ENCODE data around the gene MOB3A.

MOB3A gene

DNA sequence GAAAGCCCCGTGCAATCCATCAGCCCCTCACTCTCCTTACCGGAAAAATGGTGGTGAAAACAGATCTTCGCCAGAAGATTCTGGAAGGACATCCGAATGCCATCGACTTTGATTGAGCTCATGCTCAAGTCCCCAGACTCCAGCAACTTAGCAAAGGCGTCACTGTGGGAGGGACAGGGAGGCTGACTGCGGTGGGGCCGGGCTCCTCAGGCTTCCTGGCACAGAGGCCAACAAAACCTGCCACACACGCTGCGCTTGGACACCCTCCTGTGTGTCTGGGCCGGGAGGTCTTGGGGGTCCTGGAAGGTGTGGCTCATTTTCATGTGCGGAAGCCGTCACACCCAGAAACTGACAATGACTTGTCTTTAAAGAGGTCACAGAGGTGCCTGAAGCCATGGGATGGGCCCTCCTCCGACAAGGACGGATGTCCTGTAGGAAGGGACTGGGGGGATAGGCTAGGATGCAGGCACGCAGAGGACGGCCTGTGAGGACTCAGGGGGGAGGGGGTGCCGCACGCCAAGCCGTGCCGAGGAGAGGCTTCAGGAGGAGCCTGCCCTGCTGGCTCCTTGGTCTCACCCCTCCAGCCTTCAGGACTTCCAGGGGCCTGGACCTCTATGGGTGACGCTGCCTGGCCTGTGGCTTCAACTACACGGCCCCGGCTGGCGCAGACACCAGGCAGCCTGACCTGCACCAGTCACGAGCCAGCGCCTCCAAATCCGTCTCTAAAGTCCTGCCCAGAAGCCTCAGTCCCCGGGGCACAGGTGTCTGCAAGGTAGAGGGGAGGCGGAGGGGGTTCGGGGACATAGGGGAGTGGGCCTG is 13.1 kb upstream of the MOB3A start:
- Histone ChIP-seq H3K4me2 (ENCODE audit: low read length) (no peak overlapping the region), H3K9me3 (ENCODE audit: insufficient read depth, low read length) (no peaks in the 10 kb centered on the region), H4K20me1 (ENCODE audit: insufficient read depth, low read length) (no peaks in the 10 kb centered on the region; the same call in 1 of the 2 replicates), H3K36me3 (replicated peaks; ENCODE audit: low read depth, low read length) (peaks cover 82% of the 10 kb centered on the region), H2AFZ (ENCODE audit: low read depth, low read length) (no peak overlapping the region), H3K4me1 (ENCODE audit: low read length) (no peaks in the 10 kb centered on the region), H3K79me2 (ENCODE audit: low read length) (peaks cover 10% of the 10 kb centered on the region), H3K9ac (ENCODE audit: low read length) (no peak overlapping the region), H3K27me3 (ENCODE audit: low read depth, low read length) (no peaks in the 10 kb centered on the region), H3K27ac (ENCODE audit: low read length) (no peak overlapping the region), H3K4me3 (ENCODE audit: low read length) (no peak overlapping the region)
- TF ChIP-seq, protein P1, sequence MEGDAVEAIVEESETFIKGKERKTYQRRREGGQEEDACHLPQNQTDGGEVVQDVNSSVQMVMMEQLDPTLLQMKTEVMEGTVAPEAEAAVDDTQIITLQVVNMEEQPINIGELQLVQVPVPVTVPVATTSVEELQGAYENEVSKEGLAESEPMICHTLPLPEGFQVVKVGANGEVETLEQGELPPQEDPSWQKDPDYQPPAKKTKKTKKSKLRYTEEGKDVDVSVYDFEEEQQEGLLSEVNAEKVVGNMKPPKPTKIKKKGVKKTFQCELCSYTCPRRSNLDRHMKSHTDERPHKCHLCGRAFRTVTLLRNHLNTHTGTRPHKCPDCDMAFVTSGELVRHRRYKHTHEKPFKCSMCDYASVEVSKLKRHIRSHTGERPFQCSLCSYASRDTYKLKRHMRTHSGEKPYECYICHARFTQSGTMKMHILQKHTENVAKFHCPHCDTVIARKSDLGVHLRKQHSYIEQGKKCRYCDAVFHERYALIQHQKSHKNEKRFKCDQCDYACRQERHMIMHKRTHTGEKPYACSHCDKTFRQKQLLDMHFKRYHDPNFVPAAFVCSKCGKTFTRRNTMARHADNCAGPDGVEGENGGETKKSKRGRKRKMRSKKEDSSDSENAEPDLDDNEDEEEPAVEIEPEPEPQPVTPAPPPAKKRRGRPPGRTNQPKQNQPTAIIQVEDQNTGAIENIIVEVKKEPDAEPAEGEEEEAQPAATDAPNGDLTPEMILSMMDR (IDR thresholded peaks at IDR 0.05; ENCODE audit: low read depth, low read length) = no peak
- no peak for TF ChIP-seq EZH2phosphoT487 (IDR thresholded peaks at IDR 0.05; ENCODE audit: low read depth)

DNA sequence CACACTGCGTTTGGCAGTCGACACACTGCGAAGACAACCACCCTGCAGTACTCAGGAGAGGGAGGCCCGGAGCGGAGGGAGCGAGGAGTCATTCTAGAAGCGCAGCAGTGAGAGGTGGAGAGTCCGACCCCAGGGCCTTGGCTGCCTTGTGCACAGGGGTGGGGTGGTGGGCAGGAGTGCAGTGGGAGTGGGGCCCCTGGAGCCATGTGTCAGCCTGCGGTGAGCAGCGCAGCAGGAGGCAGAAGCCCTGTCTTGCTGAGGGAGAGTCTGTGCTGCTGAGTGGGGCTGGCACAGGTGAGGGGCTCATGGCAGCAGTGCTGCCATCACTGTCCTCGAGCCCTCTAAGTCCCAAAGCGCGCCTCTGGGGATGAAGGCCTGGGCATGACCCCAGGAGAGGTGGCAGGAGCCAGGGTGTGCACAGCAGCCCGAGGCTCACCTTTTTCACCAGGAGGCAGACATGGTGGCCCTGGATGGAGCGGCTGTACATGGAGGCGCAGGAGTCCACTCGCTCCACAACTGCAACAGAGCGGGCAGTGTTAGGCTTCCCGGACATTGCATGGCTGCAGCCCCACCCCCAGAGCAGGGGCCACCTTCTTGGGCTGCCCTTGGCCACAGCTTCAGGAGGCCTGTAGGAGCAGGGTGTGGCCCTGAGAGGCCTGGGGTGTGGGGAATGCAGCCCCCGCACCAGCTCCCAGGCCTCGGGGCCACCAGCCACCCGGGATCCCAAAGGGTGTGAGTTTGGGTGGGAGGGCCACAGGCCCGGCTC is 12.3 kb upstream of the MOB3A start:
- TF ChIP-seq, protein P1 (IDR thresholded peaks at IDR 0.05; ENCODE audit: low read depth, low read length) = no peak
- TF ChIP-seq EZH2phosphoT487 (IDR thresholded peaks at IDR 0.05; ENCODE audit: low read depth) = no peak
- Histone ChIP-seq H3K27ac (ENCODE audit: low read length) (no peak overlapping the region), H3K4me2 (ENCODE audit: low read length) (no peak overlapping the region), H3K9me3 (ENCODE audit: insufficient read depth, low read length) (no peaks in the 10 kb centered on the region), H4K20me1 (ENCODE audit: insufficient read depth, low read length) (peaks cover 8% of the 10 kb centered on the region), H3K4me3 (ENCODE audit: low read length) (no peak overlapping the region), H3K4me1 (ENCODE audit: low read length) (no peaks in the 10 kb centered on the region), H2AFZ (ENCODE audit: low read depth, low read length) (no peak overlapping the region), H3K9ac (ENCODE audit: low read length) (no peak overlapping the region), H3K27me3 (ENCODE audit: low read depth, low read length) (no peaks in the 10 kb centered on the region), H3K79me2 (ENCODE audit: low read length) (peaks cover 18% of the 10 kb centered on the region), H3K36me3 (replicated peaks; ENCODE audit: low read depth, low read length) (peaks cover 82% of the 10 kb centered on the region)

DNA sequence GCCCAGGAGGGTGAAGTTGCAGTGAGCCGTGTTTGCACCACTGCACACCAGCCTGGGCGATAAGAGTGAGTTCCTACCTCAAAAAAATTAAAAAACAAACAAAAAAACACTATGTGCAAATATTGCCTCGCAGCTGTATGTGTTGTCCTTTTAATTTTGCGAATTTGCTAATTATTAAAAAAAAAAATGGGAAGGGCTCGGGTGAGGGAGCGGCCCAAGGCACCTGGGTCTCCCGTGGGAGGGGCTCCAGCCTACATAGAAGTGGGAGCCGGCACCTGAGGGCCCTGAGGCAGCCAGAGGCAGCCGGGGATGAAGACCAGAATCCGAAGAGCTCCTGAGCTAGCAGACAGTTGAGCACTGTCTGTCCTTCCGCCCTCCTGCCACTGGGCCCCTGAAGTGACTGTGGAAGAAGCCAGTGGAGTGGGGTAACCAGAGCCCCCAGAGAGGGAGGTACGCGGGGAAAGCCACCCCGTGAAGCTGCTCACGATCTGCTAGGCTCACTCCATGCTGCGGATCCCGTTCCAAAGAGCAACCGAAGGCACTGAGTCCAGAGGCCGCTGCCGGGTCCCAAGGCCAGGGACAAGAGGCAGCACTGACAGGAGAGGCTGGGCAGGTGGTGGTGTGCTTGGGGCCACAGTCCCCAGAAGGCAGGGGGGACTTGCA is 7.0 kb upstream of the MOB3A start:
- no peak overlapping the region for H3K27ac ChIP-seq (ENCODE audit: low read length)
- H3K4me1 ChIP-seq (ENCODE audit: low read length) = peaks cover 8% of the 10 kb centered on the region
- no peak overlapping the region for H3K9ac ChIP-seq (ENCODE audit: low read length)
- peaks cover 23% of the 10 kb centered on the region for H3K79me2 ChIP-seq (ENCODE audit: low read length)
- H4K20me1 ChIP-seq (ENCODE audit: insufficient read depth, low read length) = peaks cover 10% of the 10 kb centered on the region
- H3K9me3 ChIP-seq (ENCODE audit: insufficient read depth, low read length) = no peaks in the 10 kb centered on the region
- TF ChIP-seq EZH2phosphoT487 (IDR thresholded peaks at IDR 0.05; ENCODE audit: low read depth) = no peak
- TF ChIP-seq, protein P1 (IDR thresholded peaks at IDR 0.05; ENCODE audit: low read depth, low read length) = no peak
- peaks cover 69% of the 10 kb centered on the region for H3K36me3 ChIP-seq (replicated peaks; ENCODE audit: low read depth, low read length)
- no peak overlapping the region for H3K4me3 ChIP-seq (ENCODE audit: low read length)
- H2AFZ ChIP-seq (ENCODE audit: low read depth, low read length) = no peak overlapping the region
- H3K27me3 ChIP-seq (ENCODE audit: low read depth, low read length) = no peaks in the 10 kb centered on the region
- H3K4me2 ChIP-seq (ENCODE audit: low read length) = no peak overlapping the region

All from OCI-LY3 (cell line).